Activated CD8-positive, alpha-beta memory T cell treated with anti-CD3 and anti-CD28 coated beads, Interleukin-2, amount 50 U/mL, for 48 hours (primary cell): ENCODE results near the gene FXYD7.

Experiments used
- DNase-seq: peaks from one replicate; pipeline ENCODE4 v3.0.0-alpha.2; 2020

The FXYD7 gene

GRCh38 chr19:35112995-35113688, 29.9 kb upstream of the FXYD7 start:
- no peak for DNase-seq

- peak; percentile 93 for DNase-seq
These were observed 28.5 kb upstream of the FXYD7 start for GRCh38 chr19:35114353-35115176.

GRCh38 chr19:35115177-35115951, 27.7 kb upstream of the FXYD7 start, which contains the start of gene FXYD3:
Gene FXYD3, plus strand, starts transcription at chr19:35115823. Its CDS starts 3,554 bp downstream, at chr19:35119377.
- DNase-seq, result no peak

- no peak for DNase-seq
These were observed 26.8 kb upstream of the FXYD7 start for GRCh38 chr19:35116072-35116801.

- DNase-seq, result no peak
These were observed 25.9 kb upstream of the FXYD7 start for GRCh38 chr19:35117116-35117515.

GRCh38 chr19:35117799-35118198, 25.3 kb upstream of the FXYD7 start:
- DNase-seq, result no peak

- no peak for DNase-seq
These were observed 24.6 kb upstream of the FXYD7 start for GRCh38 chr19:35118268-35119020.

GRCh38 chr19:35119091-35119490, 24.0 kb upstream of the FXYD7 start:
- DNase-seq, result no peak

- DNase-seq, result no peak
These were observed 23.4 kb upstream of the FXYD7 start for GRCh38 chr19:35119578-35120155.

- no peak for DNase-seq
These were observed 22.6 kb upstream of the FXYD7 start for GRCh38 chr19:35120492-35120891.

GRCh38 chr19:35120898-35121297, 22.2 kb upstream of the FXYD7 start:
- DNase-seq, result no peak

- DNase-seq, result no peak
These were observed 20.1 kb upstream of the FXYD7 start for GRCh38 chr19:35122687-35123551.

GRCh38 chr19:35123573-35123972, 19.5 kb upstream of the FXYD7 start:
- no peak for DNase-seq

- DNase-seq, result peak; percentile 94
These were observed 18.7 kb upstream of the FXYD7 start for GRCh38 chr19:35124098-35125060.

- no peak for DNase-seq
These were observed 17.8 kb upstream of the FXYD7 start for GRCh38 chr19:35125270-35125717.

- no peak for DNase-seq
These were observed 17.1 kb upstream of the FXYD7 start for GRCh38 chr19:35125749-35126623.

- no peak for DNase-seq
These were observed 16.5 kb upstream of the FXYD7 start for GRCh38 chr19:35126624-35126959.

- DNase-seq, result no peak
These were observed 15.2 kb upstream of the FXYD7 start for GRCh38 chr19:35127871-35128270.
